Brain microvascular endothelial cell (primary cell): ENCODE data around the gene MTCL1.

Experiments used
- DNase-seq: peaks from one replicate; pipeline ENCODE4 v3.0.0-alpha.2; 2020
- H3K27ac ChIP-seq: fragments of 250-450 bp; sonication (Bioruptor Pico); 2 replicates; pipeline ENCODE4 v1.5.1; 2020; ENCODE audit warnings: mild to moderate bottlenecking, moderate library complexity
- H3K27me3 ChIP-seq: fragments of 250-450 bp; sonication (Bioruptor Pico); replicated peaks from 2 replicates; pipeline ENCODE4 v1.5.1; 2020; ENCODE audit warnings: mild to moderate bottlenecking
- H3K36me3 ChIP-seq: fragments of 250-450 bp; sonication (Bioruptor Pico); replicated peaks from 2 replicates; pipeline ENCODE4 v1.5.1; 2020; ENCODE audit warnings: mild to moderate bottlenecking
- H3K4me3 ChIP-seq: 2 replicates; pipeline ENCODE4 v1.5.1; 2011; ENCODE audit warnings: low read depth, mild to moderate bottlenecking, control low read depth, low read length, moderate library complexity
- in situ Hi-C: cut with HindIII; loops from 2 replicates; pipeline ENCODE4 v1.10.0; 2017; ENCODE audit warnings: low sequenced_read_pairs, low pct_ligation_motif_present
- TF ChIP-seq, protein P1 (sequence below): IDR thresholded peaks from 2 replicates; pipeline ENCODE4 v1.5.1; 2011; ENCODE audit warnings: low read depth, mild to moderate bottlenecking, moderate library complexity, low read length, control low read depth, inconsistent platforms; ENCODE audit errors: missing control alignments

The MTCL1 gene

GRCh38 chr18:8726281-8726680 lies 20.9 kb downstream of the MTCL1 start:
- TF ChIP-seq, protein P1, sequence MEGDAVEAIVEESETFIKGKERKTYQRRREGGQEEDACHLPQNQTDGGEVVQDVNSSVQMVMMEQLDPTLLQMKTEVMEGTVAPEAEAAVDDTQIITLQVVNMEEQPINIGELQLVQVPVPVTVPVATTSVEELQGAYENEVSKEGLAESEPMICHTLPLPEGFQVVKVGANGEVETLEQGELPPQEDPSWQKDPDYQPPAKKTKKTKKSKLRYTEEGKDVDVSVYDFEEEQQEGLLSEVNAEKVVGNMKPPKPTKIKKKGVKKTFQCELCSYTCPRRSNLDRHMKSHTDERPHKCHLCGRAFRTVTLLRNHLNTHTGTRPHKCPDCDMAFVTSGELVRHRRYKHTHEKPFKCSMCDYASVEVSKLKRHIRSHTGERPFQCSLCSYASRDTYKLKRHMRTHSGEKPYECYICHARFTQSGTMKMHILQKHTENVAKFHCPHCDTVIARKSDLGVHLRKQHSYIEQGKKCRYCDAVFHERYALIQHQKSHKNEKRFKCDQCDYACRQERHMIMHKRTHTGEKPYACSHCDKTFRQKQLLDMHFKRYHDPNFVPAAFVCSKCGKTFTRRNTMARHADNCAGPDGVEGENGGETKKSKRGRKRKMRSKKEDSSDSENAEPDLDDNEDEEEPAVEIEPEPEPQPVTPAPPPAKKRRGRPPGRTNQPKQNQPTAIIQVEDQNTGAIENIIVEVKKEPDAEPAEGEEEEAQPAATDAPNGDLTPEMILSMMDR: no peak
- H3K36me3 ChIP-seq: peaks cover 22% of the 10 kb centered on the region
- H3K4me3 ChIP-seq: no peak overlapping the region
- H3K27ac ChIP-seq: no peak overlapping the region
- H3K27me3 ChIP-seq: no peaks in the 10 kb centered on the region
- no peak for DNase-seq
- in situ Hi-C loops: no loop called here

DNA sequence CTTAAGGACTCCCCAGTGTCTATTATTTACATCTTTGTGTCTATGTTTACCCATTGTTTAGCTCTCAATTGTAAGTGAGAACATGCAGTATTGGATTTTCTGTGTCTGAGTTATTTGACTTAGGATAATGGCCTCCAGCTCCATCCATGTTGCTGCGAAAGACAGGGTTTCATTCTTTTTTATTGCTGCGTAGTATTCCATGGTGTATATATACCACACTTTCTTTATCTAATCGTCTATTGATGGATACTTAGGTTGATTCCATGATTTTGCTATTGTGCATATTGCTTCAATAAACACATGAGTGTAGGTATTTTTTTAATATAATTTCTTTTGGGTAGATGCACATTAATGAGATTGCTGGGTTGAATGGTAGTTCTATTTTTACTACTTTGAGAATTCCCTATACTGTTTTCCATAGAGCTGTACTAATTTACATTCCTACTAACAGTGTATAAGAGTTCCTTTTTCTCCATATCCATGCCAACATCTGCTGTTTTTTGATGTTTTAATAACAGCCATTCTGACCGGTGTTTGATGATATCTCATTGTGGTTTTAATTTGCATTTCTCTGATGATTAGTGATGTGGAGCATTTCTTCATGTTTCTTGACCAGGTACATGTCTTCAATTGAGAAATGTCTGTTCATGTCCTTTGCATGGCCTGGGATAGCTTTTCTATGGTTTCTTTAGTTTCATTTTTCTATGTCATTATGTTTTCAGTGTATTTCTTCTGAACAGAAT lies 21.8 kb downstream of the MTCL1 start:
- Histone ChIP-seq H3K36me3 (peaks cover 20% of the 10 kb centered on the region), H3K27me3 (no peaks in the 10 kb centered on the region), H3K4me3 (no peak overlapping the region), H3K27ac (no peak overlapping the region)
- TF ChIP-seq, protein P1: no peak
- no peak for DNase-seq
- in situ Hi-C loops: no loop called here

- peak; percentile 97 for DNase-seq
- no peaks in the 10 kb centered on the region for H3K27me3 ChIP-seq
- peak overlapping the region; percentile 92 for H3K27ac ChIP-seq
- H3K4me3 ChIP-seq: no peak overlapping the region
- peaks cover 6% of the 10 kb centered on the region for H3K36me3 ChIP-seq
- in situ Hi-C loops: no loop called here
- TF ChIP-seq, protein P1: no peak
These were observed 24.9 kb downstream of the MTCL1 start for GRCh38 chr18:8730080-8730827.

DNA sequence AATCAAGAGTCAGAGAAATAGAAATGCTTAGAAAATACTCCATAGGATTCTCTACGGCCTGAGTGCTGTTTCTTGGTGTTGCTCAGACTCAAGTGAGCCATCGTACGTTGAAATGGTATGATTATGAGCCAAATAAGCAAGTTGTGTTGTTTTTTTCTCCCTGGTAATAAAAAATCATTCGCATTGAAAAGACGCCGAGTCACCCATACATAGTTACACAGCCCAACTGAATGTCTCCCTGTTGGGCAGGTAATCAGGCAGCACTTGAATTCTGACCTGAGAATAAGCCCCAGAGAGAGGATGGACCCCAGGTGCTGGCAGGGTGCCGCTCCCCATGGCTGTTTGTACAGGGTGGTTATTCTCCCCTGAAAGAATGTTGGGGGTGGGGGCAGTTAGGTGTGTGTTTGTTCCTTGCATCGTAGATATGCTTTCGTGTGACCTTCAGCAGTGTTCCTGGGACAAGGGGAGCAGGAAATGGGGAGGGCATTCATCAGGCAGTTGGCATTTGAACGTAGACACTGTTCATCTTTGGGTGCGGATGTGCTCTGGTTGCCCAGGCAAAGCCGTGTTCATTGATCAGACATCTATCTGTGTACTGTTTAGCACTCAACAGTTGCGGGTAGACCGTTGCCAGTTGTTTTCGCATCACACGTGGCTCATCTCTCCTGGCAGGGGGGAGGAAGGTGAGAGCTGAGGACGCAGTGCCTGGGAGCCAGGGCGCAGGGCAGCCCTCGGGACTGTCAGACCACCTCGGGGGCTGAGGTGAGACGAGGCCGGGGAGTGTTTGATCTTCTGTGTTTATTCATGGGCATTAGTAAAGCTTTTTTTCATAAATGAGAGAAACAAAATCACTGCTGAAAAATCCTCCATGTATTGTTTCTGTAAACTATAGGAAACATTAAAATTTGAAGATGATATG lies 27.3 kb downstream of the MTCL1 start:
- H3K36me3 ChIP-seq: peaks cover 5% of the 10 kb centered on the region
- no peak for DNase-seq
- no peak overlapping the region for H3K4me3 ChIP-seq
- H3K27ac ChIP-seq: no peak overlapping the region
- TF ChIP-seq, protein P1: no peak
- no peaks in the 10 kb centered on the region for H3K27me3 ChIP-seq
- in situ Hi-C loops: no loop called here

DNA sequence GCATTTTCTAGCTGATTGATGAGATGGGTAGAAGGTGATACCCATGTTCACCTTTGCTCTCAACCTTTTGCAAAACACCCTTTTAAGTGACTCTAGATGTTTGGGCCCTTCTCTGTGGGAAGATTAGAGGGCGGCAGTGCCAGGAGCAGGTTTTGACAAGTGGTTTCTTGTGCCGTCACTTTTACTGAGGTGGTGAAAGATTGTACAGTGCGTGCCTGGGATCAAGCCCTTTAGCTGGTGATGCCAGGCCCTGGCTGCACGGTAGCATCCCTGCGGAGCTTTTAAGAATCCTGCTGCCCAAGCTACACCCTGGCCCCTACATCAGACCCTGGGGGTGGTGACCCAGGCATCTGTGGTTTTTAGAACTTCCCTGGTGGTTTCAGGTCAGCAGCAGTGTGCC lies 29.1 kb downstream of the MTCL1 start:
- DNase-seq: no peak
- no peak overlapping the region for H3K4me3 ChIP-seq
- TF ChIP-seq, protein P1: no peak
- peaks cover 6% of the 10 kb centered on the region for H3K36me3 ChIP-seq
- H3K27ac ChIP-seq: no peak overlapping the region
- in situ Hi-C loops: no loop called here
- no peaks in the 10 kb centered on the region for H3K27me3 ChIP-seq
